Gastrocnemius medialis (tissue), 4 donors: Measurements from ENCODE around the gene TCF4. TPM values are rescaled to one million over a fixed set of nuclear protein-coding genes. Genes with fewer than 3 reads are reported as not detected.

ENCODE experiments used
- ATAC-seq, 2 donors: fragments of 150-250 bp; one replicate each; pipeline ENCODE4 v1.9.1; 2016
- DNase-seq, 2 donors: peaks; one replicate each; pipeline ENCODE4 v3.0.0-alpha.2; 2019
- H3K27ac ChIP-seq, 4 donors: fragments of 200-600 bp; sonication (generic); 1 replicate in 1 of 4; 2 replicates in 3 of 4; pipeline ENCODE4 v1.5.1; 2016 to 2018; ENCODE audit warnings: mild to moderate bottlenecking in 2 of 4, moderate library complexity in 1 of 4
- H3K27me3 ChIP-seq, 3 donors: fragments of 200-600 bp; sonication (generic) in 2 of 3; 1 replicate in 1 of 3; 2 replicates in 2 of 3; pipeline versions ENCODE4 v1.5.1 to v1.6.0; 2016 to 2019; ENCODE audit warnings: mild to moderate bottlenecking in 1 of 3, moderate library complexity in 1 of 3
- H3K36me3 ChIP-seq, 2 donors: fragments of 200-600 bp; sonication (generic) in 1 of 2; one replicate each; pipeline ENCODE4 v1.5.1; 2017 to 2018
- H3K4me1 ChIP-seq, 2 donors: fragments of 200-600 bp; sonication (generic) in 1 of 2; one replicate each; pipeline ENCODE4 v1.5.1; 2016 to 2017; ENCODE audit warnings: mild to moderate bottlenecking in 2 of 2
- H3K4me3 ChIP-seq, 4 donors: fragments of 200-600 bp; sonication (generic) in 3 of 4; 1 replicate in 1 of 4; 2 replicates in 3 of 4; pipeline ENCODE4 v1.5.1; 2016 to 2019; ENCODE audit warnings: mild to moderate bottlenecking in 2 of 4
- H3K9me3 ChIP-seq, 3 donors: fragments of 200-600 bp; sonication (generic) in 2 of 3; 1 replicate in 1 of 3; 2 replicates in 2 of 3; pipeline ENCODE4 v1.5.1; 2016 to 2019
- POLR2A ChIP-seq, 2 donors: fragments of 450-650 bp; IDR thresholded peaks; one replicate each; pipeline ENCODE4 v1.6.1; 2017; ENCODE audit warnings: antibody characterized with exemption in 2 of 2, mild to moderate bottlenecking in 2 of 2, moderate library complexity in 2 of 2
- in situ Hi-C, 4 donors: fragments of 200-750 bp; cut with MboI; loops; one replicate each; pipeline versions ENCODE4 v1.15.0 to v1.8.0; 2017; ENCODE audit warnings: low sequenced_read_pairs in 4 of 4
- intact Hi-C: fragments of 100-400 bp; cut with DNase I; formaldehyde crosslinking; loops from one replicate; pipeline ENCODE4 v1.15.1; 2023; ENCODE audit warnings: low total_unique reads
- total RNA-seq, 4 donors: library from RNA; depleted of rRNA; stranded (reverse); fragments of >200 nt; gene quantifications; one replicate each; pipeline versions ENCODE4 v1.1.0 to v1.2.3, GENCODE V29; 2016
- TF ChIP-seq, protein P1 (sequence below), 5 experiments: fragments of 450-650 bp in 3 of 5; fragments of 200-600 bp in 2 of 5; sonication (generic) in 2 of 5; IDR thresholded peaks in 4 of 5; conservative IDR thresholded peaks in 1 of 5; 1 replicate in 4 of 5; 2 replicates in 1 of 5; pipeline ENCODE4 v1.5.1; 2016 to 2019; ENCODE audit warnings: antibody characterized with exemption in 5 of 5, mild to moderate bottlenecking in 3 of 5, moderate library complexity in 3 of 5

The TCF4 gene
- total RNA-seq, 4 donors from 2014 or later: 40.3 to 60.6 (median 53.6) TPM

DNA sequence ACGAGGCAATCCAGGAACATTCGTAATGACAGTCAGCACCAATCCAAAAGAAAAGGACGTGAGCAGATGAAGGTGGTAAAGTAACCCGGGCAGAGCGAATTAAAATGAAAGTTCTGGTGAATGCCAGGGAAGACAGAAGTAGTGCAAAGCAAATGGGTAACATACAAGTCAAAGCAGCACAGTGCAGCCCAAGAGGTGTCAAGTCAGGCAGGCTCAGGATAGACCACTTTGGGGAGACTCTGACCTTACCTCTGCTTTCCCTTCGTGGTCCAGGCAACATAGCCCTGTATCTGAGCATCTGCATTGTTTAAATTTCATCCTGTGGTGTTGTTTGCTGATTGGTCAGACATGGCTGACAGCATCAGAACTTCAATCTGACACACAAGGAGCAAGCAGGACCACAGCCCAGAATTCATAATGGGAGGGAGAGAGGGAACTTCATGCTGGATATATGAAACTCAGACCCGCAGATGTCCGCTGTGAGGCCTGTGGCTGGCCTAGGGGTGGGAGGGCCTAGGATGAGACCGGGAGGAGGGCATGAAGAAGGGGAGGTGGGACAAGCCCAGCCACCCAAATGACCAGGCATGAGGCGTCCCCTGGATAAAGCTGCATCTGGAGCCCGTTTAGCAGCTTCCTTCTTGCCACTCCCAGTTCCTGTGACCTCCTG lies 285.7 kb downstream of the TCF4 start:
- ATAC-seq (peak; percentile 32 to 42), DNase-seq (no peak)
- intact Hi-C loops (no loop called here), in situ Hi-C loops (loop anchor here in 1 of 4 donors (25.0 kb wide), 1 partner anchor 110 kb away; no protein-coding TSS in a partner anchor)
- Histone ChIP-seq H3K9me3 (no peaks in the 10 kb centered on the region), H3K27ac (peak overlapping the region; percentile 19 to 63 (median 58)), H3K36me3 (no peaks in the 10 kb centered on the region), H3K27me3 (no peaks in the 10 kb centered on the region), H3K4me1 (peaks cover 63 to 68% of the 10 kb centered on the region in 2 donors), H3K4me3 (peak overlapping the region; percentile 14 to 53 (median 40))
- TF ChIP-seq POLR2A (IDR thresholded peaks at IDR 0.05): no peak
- TF ChIP-seq, protein P1, sequence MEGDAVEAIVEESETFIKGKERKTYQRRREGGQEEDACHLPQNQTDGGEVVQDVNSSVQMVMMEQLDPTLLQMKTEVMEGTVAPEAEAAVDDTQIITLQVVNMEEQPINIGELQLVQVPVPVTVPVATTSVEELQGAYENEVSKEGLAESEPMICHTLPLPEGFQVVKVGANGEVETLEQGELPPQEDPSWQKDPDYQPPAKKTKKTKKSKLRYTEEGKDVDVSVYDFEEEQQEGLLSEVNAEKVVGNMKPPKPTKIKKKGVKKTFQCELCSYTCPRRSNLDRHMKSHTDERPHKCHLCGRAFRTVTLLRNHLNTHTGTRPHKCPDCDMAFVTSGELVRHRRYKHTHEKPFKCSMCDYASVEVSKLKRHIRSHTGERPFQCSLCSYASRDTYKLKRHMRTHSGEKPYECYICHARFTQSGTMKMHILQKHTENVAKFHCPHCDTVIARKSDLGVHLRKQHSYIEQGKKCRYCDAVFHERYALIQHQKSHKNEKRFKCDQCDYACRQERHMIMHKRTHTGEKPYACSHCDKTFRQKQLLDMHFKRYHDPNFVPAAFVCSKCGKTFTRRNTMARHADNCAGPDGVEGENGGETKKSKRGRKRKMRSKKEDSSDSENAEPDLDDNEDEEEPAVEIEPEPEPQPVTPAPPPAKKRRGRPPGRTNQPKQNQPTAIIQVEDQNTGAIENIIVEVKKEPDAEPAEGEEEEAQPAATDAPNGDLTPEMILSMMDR (IDR thresholded peaks at IDR 0.05 in 4 of 5, conservative IDR thresholded peaks at IDR 0.05 in 1 of 5): no peak

DNA sequence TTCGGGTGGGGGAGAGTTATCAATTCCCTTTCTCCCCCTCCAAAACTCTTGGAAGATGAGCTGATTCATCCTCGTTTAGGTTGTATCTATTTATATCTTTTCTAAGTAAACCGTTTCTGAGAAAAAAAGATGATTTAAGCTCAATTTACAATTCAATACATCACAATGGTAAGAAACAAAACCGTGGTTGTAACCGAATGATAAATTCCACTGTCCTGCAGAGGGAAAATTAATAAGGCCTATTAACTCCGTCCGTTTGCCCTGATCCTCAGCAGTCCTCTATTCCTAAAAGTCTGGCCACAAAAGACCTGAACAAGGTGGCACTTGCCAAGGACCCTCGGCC lies 286.2 kb downstream of the TCF4 start:
- ATAC-seq: peak; percentile 9 to 22
- in situ Hi-C loops: loop anchor here in 1 of 4 donors (25.0 kb wide), 1 partner anchor 111 kb away; no protein-coding TSS in a partner anchor
- peak overlapping the region; percentile 28 to 63 (median 58) for H3K27ac ChIP-seq

DNA sequence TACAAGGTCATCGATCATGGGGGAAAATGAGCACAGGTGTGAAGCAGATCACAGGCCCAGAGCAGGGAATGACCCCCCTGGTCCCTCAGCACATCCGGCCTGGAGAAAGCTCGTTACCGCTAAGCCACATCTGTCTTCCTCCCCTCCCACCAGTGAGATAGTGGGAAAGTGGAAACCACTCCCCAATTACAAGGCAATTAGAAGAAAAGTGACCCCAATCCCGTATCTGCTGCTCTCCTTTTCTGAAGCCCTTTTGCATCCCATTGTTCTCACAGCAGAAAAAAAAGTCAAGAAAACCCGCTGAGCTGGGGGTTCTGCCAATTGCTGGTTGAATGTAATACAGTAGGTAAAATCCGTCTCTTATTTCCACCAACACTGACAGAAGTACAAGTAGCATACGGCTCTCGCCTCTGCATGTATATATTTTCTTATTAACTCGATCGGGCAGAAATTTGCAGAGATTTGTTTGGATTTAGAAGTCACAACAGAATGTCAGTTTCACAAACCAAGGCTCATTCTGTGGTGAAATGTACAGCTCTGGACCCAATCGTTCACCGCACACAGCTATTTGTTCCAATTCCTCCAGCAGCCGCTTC lies 287.0 kb downstream of the TCF4 start:
- no peaks in the 10 kb centered on the region for H3K27me3 ChIP-seq
- intact Hi-C loops: no loop called here
- H3K9me3 ChIP-seq: no peaks in the 10 kb centered on the region
- H3K27ac ChIP-seq: peak overlapping the region; percentile 28 to 63 (median 56)
- H3K4me3 ChIP-seq: peak overlapping the region; percentile 10 to 35 (median 16)
- DNase-seq (no peak), ATAC-seq (peak; percentile 27 to 37)
- in situ Hi-C loops: loop anchor here in 1 of 4 donors (25.0 kb wide), 1 partner anchor 111 kb away; no protein-coding TSS in a partner anchor
- TF ChIP-seq, protein P1 (IDR thresholded peaks at IDR 0.05 in 4 of 5, conservative IDR thresholded peaks at IDR 0.05 in 1 of 5): no peak
- no peak for TF ChIP-seq POLR2A (IDR thresholded peaks at IDR 0.05)
- peaks cover 60 to 73% of the 10 kb centered on the region in 2 donors for H3K4me1 ChIP-seq
- H3K36me3 ChIP-seq: no peaks in the 10 kb centered on the region

More for the DNA sequence above, 286.2 kb downstream of the TCF4 start:
- H3K4me1 ChIP-seq: peaks cover 59 to 73% of the 10 kb centered on the region in 2 donors
- intact Hi-C loops: no loop called here
- H3K36me3 ChIP-seq: no peaks in the 10 kb centered on the region
- H3K27me3 ChIP-seq: no peaks in the 10 kb centered on the region
- H3K4me3 ChIP-seq: peak overlapping the region; percentile 14 to 53 (median 40)
- H3K9me3 ChIP-seq: no peaks in the 10 kb centered on the region
- no peak for DNase-seq
- TF ChIP-seq, protein P1 (IDR thresholded peaks at IDR 0.05 in 4 of 5, conservative IDR thresholded peaks at IDR 0.05 in 1 of 5): no peak
- no peak for TF ChIP-seq POLR2A (IDR thresholded peaks at IDR 0.05)

DNA sequence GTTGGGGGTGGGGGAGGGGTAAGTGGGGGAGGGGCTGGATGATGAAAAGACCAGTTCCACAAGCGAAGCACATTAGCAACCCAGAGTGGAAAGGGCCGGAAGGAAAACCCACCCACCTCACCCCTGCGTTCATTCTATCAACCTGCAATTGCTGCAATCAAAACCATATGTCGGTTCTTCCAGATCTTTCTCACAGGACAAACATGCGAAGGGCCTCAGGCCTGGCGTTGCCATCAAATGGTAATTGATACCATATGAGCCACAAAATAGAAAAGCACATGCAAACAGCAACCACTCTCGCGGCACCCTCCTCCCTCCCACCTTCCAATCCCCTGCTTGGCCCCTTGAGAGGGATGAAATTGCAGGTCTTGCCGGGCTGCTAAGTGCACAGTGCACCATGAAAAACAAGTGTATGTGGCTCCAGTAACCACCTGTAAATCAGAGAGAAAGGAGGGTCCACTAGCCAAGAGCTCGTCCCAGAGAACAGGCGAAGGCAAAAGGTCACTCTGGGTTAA lies 287.5 kb downstream of the TCF4 start:
- Histone ChIP-seq H3K36me3 (no peaks in the 10 kb centered on the region), H3K27me3 (no peaks in the 10 kb centered on the region), H3K27ac (peak overlapping the region; percentile 28 to 63 (median 56)), H3K9me3 (no peaks in the 10 kb centered on the region), H3K4me1 (peaks cover 65 to 74% of the 10 kb centered on the region in 2 donors), H3K4me3 (peak overlapping the region; percentile 10 to 35 (median 16))
- intact Hi-C loops: no loop called here
- DNase-seq: no peak
- no peak for ATAC-seq
- in situ Hi-C loops: loop anchor here in 1 of 4 donors (25.0 kb wide), 1 partner anchor 112 kb away; no protein-coding TSS in a partner anchor
- TF ChIP-seq POLR2A (IDR thresholded peaks at IDR 0.05): no peak
- TF ChIP-seq, protein P1 (IDR thresholded peaks at IDR 0.05 in 4 of 5, conservative IDR thresholded peaks at IDR 0.05 in 1 of 5): no peak
